Stimulated activated naive CD4-positive, alpha-beta T cell treated with Interleukin-2 at 50 U/mL for 16 hours (primary cell): Measurements from ENCODE around the gene PSTK.
A peak's percentile ranks its signal among the peaks of the same experiment; 100 is the strongest.

Experiments used
- DNase-seq: peaks from one replicate; lab custom pipeline; 2025; lab: John Stamatoyannopoulos, UW

The PSTK gene

DNA sequence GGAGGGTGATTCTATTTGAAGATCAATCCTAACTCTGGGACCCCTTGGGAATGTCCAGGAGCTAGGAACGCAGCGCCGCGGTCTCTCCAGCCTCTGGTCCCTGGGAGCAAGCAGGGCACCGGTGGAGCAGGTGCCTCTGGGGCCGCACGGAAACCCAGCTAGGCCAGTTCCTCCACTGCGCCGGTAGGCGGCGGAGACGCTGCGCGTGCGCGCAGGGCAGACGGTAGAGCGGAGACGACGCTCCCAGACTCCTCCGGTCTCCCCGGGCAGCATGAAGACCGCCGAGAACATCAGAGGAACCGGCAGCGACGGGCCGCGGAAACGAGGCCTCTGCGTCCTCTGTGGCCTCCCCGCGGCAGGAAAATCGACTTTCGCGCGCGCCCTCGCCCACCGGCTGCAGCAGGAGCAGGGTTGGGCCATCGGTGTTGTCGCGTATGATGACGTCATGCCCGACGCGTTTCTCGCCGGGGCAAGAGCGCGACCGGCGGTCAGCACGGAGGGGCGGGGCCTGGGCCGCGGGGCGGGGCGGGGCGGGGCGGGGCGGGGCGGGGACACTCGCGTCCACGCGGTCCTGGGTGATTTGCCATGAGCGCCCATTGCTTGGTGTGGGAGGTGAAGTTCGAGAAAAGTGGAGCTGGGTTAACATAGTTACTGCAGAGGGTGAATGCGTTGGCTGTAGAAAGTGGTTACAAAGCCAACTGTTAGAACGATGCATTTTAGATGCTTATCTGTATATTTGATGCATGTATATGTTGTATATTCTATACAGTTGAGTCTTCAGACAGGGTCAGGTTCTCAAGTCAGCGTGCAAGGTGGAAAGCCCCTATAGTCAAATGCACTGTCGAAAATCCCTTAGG, at the start of gene PSTK:
PSTK (plus strand) TSS at position 193 of the 857 bp plus-strand sequence; CDS start at position 272, 79 bp downstream.
- peak; percentile 86 for DNase-seq

DNA sequence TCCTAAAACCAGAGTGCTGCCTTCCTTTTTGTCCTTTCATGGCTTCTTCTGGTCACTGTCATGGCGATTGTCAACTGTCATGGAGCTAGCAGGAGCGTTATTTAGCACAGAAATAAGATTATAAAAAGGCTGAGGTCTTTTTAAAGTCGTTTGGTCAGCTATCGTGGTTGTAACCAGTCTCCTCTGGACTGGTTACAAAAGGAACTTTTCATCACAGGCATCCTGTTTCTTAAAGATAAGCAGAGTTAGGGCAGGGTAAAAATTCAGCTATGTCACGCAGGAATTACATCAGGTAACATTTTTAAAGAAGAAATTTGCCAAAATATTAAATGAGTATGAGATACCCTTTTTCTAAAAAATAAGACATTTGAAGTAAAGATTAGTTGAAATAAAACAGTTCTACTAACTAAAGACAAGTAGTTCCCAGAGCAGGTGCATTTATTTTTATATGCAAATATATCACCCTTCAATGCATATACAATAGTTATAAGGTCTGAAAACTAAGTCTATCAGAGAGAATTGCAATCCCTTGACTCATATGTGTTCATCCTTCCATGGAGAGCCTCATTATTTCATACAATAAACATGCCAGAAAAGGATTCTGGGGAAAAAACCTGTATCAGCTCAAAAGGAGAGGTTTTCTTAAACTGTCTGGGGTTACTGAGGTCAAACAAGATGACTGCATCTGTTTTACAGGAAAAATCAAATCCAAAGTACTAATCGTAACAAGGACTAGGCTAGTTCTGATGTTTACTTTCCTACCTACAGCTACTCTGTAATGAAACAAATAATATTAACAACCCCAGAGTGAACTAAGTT, 48.9 kb upstream of the PSTK start:
- no peak for DNase-seq

DNA sequence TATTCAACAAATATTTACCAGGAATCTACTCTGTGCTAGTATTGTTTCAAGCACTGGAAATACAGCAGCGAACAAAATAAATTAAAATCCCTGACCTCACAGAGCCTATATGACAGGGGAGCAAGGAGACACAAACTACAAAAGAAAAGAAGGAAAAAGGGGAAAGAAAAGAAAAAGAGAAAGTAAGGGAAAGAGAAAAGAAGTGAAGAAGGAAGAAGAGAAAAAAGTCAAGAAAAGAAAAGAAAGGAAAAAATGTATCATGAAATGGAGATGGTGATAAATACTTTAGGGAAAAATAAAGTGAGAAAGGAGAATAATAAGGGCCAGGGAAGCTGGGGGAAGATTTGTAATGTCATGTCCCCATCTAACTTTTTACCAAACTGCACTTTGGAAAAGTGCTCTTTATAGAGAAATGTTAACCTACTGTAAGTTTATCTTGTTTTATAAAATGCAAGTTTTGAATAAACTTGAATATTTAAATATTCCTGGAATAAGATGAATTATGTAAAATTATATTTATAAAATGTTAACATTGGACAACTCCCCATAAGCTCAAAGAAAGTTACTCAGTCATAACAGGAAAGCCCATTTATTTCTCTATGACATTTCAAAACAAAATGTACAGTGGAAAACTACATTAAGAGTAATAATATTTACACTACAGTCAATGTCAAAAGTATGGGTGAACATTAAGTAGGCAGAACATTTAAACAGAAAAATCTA, 40.9 kb upstream of the PSTK start:
- DNase-seq = no peak

DNA sequence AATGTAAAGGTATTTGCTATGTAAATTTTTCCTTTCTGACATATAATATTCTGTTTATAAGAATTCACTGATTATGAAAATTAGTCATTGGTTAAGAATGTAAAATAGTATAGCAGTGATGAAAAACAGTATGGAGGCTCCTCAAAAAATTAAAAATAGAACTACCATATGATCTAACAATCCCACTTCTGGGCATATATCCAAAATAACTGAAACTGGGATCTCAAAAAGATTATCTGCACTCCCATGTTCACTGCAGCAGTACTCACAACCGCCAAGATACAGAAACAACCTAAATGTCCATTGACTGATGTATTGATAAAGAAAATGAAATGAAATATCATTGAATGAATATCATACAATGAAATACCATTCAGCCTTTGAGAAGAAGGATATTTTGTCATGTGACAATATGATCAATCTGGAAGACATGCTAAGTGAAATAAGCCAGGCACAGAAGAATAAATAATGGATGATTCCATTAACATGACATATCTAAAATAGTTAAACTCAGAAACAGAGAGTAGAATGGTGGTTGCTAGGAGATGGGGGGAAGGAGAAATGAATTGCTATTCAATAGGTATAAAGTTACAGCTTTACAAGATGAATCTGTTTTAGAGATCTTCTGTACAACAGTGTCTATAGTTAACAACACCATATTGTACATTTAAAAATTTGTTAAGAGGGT, 40.2 kb upstream of the PSTK start:
- DNase-seq = no peak

DNA sequence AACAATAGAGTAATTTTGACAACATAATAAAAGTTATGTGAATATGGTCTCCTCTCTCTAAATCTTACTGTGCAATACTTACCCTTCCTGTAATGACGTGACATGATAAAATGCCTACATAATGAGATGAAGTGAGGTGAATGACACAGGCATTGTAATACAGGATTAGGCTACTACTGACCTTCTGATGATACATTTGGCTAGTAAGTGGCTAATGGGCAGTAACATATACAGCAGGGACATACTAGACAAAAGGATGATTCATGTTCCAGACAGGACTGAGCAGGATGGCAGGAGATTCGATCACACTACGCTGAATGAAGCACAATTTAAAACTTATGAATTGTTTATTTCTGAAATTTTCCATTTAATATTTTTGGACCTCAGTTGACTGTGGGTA, 30.9 kb upstream of the PSTK start:
- no peak for DNase-seq

DNA sequence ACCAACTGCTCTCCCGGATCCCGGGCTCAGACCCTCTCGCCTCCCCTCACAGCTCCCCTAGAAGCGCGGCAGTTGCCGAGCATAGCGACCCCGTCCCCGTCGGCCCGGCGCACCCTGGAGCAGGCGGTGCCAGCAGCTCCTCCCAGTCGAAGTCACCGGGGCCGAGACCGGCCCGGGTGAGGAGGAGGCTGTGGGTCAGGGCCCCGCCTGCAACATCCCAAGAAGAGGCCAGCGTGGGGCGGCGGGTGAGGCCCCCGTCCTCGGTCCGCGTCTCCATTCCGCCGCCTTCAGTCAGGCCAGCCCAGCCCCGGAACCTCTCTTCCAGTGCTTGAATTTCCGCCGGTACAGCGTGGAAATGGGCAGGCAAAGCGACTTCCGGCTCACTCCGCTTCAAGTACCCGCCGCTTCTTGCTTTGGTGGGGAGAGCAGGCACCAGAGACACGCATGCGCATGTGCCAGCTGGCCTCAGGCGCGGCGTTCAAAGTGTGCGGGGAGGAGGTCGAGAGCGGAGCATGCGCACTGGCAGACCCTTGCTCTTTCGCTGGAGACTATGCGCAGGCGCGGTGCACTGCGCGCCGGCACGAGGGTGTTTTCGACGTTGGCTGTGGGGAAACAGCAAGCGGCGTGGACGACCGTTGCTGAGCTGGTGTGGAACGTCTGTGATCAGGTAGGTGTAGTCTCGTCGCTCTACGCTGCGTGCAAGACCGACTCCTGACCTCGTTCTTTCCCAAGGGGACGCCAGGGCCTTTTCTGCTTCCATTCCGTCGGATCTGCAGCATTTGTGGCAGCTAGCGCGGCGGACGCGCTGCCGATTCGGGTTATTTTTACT, 26.1 kb upstream of the PSTK start, which contains the start of gene C10orf88:
C10orf88 (minus strand) TSS at position 326 of the 829 bp plus-strand sequence; CDS start at position 277, 49 bp downstream.
- DNase-seq = peak; percentile 98

DNA sequence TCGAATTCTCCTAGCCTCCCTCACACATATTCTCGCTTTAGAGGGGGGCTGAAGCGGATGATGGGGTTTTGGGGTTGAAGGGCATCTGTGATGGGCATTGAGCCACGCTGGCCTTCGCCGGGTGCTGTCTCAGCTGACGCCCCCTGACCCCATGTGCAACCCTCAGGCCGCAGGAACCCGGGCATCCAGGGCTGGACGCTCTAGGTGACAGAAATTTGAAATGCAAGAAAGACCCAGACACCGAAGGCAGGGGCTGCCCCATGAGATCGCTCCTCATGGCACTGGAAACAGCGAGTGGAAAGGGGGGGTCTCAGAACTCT, 25.5 kb upstream of the PSTK start:
- DNase-seq = no peak

DNA sequence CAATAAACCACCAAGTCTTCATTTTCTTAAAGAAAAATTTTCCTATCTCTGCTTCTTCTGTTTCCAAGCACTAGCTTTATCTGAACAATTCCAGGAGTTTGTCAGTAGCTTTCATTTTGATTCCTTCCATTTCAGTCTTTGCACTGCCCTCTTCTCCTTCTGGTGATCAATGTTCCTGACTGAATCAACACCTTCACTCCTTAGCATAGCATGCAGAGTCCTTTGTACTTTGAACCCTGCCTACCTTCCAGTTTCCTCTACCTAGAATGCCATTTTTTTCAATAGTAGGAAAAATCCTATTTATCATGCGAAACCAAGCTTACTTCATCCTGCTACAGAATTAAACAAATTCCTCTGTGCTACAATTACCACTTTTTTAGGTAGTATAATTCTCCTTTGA, 24.3 kb upstream of the PSTK start:
- DNase-seq = no peak

DNA sequence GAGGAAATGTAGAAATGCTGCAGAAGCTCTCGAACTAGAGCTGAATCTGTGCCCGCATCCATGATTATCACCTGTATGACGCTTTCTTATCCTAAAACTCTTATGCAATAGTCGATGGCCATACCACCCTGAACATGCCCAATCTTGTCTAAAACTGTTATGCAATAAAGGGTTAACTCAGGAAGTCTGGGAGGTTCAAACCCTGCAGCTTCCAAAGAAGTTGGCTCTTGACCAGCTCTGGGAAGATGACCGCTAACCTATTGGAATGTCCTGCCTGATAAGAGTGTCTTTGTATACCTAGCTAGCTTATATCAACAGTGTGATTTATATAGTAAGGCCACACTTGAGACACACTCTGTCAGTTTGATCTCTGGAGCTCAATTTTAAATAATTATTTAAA, 22.7 kb upstream of the PSTK start:
- DNase-seq = no peak

- DNase-seq = no peak
Observed at GRCh38 chr10:122962405-122962804, 17.8 kb upstream of the PSTK start.

GRCh38 chr10:122966879-122967278, 13.3 kb upstream of the PSTK start:
- no peak for DNase-seq

DNA sequence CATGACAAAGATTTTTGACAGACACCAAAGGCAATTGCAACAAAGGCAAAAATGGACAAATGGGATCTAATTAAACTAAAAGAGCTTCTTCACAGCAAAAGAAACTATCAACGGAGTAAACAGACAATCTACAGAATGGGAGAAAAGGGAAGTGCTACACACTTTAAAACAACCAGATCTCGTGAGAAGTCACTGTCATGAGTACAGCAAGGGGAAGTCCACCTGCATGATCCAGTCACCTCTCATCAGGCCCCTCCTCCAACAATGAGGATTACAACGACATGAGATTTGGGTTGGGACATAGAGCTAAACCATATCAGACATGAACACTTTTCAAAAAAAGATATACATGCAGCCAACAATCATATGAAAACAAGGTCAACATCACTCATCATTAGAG, 11.5 kb upstream of the PSTK start:
- no peak for DNase-seq

GRCh38 chr10:122974023-122974422, 6.2 kb upstream of the PSTK start:
- DNase-seq = no peak

GRCh38 chr10:122974543-122975064, 5.6 kb upstream of the PSTK start:
- no peak for DNase-seq

GRCh38 chr10:122981066-122981464, 864 bp downstream of the PSTK start:
- no peak for DNase-seq

- DNase-seq = no peak
Observed at GRCh38 chr10:122983898-122984297, 3.7 kb downstream of the PSTK start.

- no peak for DNase-seq
Observed at GRCh38 chr10:122984708-122985107, 4.5 kb downstream of the PSTK start.

DNA sequence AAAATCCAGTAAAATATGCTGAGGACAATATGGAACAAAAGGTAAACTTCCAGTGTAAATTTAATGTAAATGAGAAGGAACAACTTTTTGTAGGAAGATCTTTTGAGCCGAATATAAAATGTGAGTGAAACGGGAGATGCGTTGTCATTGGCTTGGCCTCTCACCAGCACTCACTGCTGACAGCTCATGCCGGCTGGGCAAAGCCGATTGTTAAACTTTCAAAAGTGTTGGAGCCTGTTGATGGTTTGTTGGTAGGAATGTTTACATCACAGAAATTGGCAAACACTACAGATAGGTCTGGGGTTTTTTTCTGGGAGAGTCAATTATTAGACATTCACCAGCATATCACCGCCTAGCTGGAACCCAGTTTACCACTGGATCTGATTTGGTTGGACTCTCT, 6.1 kb downstream of the PSTK start:
- DNase-seq = no peak

DNA sequence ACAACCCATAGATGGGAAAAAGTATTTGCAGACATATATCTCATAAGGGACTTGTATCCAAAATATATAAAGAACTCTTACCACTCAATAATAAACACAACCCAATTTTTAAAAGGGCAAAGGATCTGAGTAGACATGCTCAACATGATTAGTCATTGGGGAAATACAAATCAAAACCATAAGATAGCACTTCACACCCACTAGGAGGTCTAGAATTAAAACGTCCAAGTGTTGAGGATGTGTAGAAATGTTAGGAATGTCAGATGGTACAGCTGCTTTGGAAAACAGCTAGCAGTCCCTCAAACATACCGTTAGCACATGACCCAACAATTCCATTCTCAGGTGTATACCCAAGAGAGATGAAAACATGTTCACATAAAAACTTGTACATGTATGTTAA, 8.3 kb downstream of the PSTK start:
- no peak for DNase-seq

GRCh38 chr10:122990278-122990677, 10.1 kb downstream of the PSTK start:
- DNase-seq = no peak
